HG02759 (cell line): ENCODE data around the gene DNAJA2.
"Not testable (repeated sequence)": the region's sequence is repeated elsewhere in the genome, so short reads cannot be mapped to it uniquely, and the experiment has no call there.

Experiments
- ATAC-seq: cut with Tn5 transposase; IDR thresholded peaks from one replicate; pipeline ENCODE4 v1.9.1; 2021; ENCODE audit warnings: mild to moderate bottlenecking, moderate library complexity; ENCODE audit not compliant: unreplicated experiment

DNAJA2 gene

DNA sequence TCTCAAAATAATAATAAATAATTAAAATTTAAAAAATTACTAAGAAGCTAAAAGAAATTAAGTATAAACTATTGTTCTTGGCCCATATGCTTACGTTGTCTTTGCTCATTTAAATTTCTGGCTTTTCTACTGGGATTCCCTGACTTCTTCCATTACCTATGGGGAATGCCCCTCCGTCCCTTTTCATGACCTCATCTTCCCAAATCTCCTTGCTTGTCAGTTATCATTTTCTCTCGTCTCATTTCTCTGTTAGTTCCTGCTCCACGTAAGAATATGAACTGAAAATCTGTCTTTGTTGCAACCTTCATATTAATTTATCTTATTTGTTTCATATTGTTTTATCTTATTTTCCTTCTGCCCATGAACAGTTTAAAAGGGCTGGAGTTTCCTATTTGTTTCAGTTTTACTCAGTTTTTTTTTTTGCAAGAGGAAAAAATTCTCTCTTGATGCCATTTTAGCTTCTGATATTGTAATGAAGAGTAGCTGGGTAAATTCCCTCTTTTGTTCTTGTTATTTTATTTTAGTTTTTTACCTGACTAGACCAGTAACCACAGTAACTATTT is 2.5 kb upstream of the DNAJA2 start:
- no peak for ATAC-seq

DNA sequence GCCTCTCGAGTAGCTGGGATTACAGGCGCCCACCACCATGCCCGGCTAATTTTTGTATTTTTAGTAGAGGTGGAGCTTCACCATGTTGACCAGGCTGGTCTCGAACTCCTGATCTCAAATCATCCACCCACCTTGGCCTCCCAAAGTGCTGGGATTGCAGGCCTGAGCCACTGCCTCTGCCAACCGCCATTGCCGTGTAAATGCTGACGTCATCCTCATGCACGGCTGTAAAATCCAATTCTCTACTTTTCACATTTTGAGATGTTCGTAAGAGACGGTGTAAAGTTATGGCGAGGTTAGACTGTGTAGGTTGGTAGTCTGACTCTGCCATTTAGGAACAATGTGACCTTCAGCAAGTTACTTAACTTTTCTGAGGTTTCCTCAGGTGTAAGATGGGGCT is 1.7 kb upstream of the DNAJA2 start:
- ATAC-seq = no peak

GRCh38 chr16:46974352-46974751 is 878 bp upstream of the DNAJA2 start:
- no peak for ATAC-seq

DNA sequence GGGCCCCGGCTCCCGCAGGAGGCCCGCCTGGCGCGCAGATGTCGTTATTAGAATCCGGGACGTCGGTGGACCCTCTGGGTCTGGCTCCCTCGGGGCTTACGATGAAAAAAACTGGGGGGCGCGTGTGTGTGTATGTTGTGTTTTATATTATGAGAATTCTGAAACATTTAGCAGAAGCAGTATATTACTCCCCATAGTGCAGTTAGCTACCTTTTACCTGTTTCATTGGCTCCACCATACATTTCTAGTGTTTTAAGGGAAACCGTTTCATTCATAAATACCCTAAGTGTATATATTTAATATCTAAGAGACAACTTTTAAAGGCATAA is 486 bp upstream of the DNAJA2 start:
- no peak for ATAC-seq

DNA sequence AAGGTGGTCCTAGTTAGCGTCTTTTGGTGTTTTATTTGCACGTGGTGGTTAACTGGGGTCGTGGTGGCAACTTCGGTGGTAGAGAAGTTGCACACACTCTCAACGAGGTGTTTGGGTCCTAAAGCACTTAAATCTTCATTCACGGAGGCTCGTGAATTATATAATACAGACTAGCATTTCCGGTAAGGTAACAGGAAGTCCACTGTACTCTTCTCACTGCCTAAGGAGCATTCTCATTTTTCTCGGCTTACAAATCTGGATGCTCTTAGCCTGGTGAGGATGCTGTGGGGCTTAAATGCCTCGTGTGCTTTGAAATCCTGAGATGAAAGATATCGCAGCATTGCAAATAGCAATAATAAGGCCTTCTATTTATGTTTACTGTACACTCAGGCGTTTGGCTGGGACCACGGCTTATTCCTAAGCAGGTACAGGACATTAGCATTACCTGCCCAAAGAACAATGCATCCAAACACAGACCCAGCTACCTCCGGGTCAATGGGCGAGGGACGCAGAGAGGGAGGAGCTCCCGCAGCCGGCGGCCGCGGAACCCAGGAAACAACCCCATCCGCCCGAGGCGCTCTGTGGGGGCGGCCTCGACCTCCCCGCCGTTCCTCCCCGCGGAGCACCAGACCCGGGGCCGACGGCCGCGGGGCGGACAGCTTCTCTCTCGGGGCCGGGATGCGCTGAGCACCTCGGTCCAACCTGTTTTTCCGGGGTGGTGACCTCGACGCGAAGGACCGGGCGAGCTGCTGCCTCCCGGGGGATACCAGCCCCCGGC is 856 bp downstream of the DNAJA2 start:
- peak; percentile 49 for ATAC-seq

- no peak for ATAC-seq
These were observed 2.2 kb downstream of the DNAJA2 start for GRCh38 chr16:46971271-46971670.

GRCh38 chr16:46970089-46970488 is 3.4 kb downstream of the DNAJA2 start:
- no peak for ATAC-seq

GRCh38 chr16:46968063-46968435 is 5.4 kb downstream of the DNAJA2 start:
- ATAC-seq = no peak

GRCh38 chr16:46962629-46963028 is 10.8 kb downstream of the DNAJA2 start:
- no peak for ATAC-seq

DNA sequence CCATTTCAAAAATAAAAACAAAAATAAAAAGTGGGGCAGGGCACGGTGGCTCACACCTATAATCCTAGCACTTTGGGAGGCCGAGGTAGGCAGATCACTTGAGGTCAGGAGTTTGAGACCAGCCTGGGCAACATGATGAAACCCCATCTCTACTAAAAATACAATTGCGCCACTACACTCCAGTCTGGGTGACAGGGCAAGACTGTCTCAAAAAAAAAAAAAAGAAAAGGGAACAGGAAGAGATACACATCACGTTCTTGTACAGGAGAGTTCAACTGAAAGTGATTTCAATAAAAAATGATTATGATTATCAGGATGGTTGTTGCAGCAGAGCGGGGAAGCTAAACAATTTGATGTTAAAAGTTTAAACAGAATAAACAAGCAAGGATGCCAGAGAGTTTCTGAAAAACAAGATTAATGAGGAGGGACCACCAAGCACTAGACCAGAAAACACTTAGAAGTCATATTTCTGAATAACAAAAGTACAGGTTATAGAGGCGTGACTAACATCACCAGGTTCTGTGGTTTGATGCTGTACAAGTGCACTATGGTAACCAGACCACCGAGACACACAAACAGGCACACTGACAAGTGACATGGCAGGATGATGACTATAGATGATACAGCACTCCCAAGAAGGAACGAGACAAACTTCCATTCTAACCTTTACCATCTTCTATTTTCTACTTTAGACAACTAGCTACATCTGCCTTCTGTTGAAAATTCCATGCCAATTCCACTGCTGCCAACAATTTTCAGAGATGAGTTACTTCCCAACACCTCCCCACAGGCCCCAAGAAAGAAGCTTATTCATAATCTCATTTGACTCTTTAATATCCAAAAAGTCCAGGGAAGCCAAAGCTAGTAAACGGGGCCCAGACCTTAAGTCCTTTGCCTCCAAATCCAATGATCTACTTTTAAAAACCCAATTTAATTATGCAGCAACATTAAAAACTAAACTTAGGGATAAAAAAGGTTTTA is 11.8 kb downstream of the DNAJA2 start:
- no peak for ATAC-seq

DNA sequence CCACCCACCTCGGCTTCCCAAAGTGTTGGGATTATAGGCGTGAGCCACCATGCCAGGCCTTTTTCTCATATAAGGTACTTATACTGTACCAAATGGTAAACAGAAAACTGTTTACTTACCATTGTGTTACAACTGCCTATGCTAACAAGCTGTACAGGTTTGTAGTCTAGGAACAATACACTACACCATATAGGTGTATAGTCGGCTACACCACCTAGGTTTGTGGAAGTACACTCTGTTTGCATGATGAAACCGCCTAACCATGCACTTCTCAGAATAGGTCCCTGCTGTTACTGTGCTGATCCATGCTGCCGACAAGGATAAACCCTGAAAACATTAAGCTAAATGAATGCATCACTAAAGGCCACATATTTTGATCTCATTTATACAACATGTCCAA is 18.9 kb downstream of the DNAJA2 start:
- ATAC-seq = no peak

GRCh38 chr16:46950009-46950408 is 23.5 kb downstream of the DNAJA2 start:
- ATAC-seq = no peak

- ATAC-seq = no peak
These were observed 24.1 kb downstream of the DNAJA2 start for GRCh38 chr16:46949241-46949892.

- ATAC-seq = no peak
These were observed 24.8 kb downstream of the DNAJA2 start for GRCh38 chr16:46948548-46949166.

DNA sequence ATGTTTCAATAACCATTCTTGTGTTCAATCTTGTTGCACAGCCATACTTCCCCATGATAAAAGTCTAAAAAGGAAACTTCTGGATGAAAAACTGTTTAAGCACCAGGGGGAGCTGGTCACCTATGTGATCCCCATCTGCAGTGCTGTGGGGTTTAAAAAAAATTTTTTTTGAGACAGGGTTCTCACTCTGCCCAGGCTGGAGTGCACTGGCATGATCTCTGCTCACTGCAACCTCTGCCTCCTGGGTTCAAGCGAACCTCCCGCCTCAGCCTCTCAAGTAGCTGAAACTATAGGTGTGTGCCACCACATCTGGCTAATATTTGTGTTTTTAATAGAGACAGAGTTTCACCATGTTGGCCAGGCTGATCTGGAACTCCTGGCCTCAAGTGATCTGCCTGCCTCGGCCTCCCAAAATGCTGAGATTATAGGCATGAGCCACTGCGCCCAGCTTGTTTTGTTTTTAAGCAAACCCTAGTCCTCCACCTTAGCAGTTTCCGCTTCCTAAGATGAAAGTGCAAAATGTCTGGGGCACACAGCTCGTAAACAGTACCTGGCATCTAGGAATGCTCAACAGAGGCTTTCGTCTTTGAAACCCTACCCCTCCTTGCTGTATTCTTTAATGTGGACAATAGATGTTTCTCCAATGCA is 25.4 kb downstream of the DNAJA2 start:
- peak; percentile 67 for ATAC-seq

DNA sequence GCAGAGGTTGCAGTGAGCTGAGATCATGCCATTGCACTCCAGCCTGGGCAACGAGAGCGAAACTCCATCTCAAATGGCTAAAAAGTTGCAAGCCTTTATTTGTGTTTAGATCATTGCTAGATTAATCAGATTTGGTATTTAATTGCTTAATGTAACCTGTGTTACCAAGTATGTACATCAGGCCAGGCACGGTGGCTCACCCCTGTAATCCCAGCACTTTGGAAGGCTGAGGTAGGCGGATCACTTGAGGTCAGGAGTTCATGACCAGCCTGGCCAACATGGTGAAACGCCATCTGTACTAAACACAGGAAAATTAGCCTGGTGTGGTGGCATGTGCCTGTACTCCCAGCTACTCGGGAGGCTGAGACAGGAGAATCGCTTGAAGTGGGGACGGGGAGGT is 28.8 kb downstream of the DNAJA2 start:
- ATAC-seq = not testable (repeated sequence)

DNA sequence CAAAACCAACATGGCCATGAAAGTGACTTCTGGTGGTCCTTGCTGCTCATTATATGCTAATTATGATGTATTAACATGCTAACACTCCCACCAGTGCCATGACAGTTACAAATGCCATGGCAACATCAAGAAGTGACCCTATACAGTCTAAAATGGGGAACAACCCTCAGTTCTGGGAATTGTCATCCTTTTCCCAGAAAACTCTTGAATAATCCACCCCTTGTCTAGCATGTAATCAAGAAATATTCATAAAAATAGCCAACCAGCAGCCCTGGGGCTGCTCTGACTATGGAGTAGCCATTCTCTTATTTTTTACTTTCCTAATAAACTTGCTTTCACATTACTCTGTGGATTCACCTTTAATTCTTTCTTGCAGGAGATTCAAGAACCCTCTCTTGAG is 35.9 kb downstream of the DNAJA2 start:
- ATAC-seq = no peak

- peak; percentile 47 for ATAC-seq
These were observed 40.7 kb downstream of the DNAJA2 start for GRCh38 chr16:46932802-46933201.

GRCh38 chr16:46930861-46931260 is 42.6 kb downstream of the DNAJA2 start:
- no peak for ATAC-seq
